KMS-11 (cell line): ENCODE data around the gene TBX5.

Source experiments
- H2AFZ ChIP-seq: fragments of 200-600 bp; sonication (generic); 2 replicates; pipeline ENCODE4 v1.6.1; 2016; ENCODE audit warnings: antibody characterized with exemption, mixed run types, low read depth
- H3K27ac ChIP-seq: fragments of 200-600 bp; sonication (generic); 2 replicates; pipeline ENCODE4 v1.6.1; 2016; ENCODE audit warnings: mild to moderate bottlenecking, mixed run types
- H3K27me3 ChIP-seq: fragments of 200-600 bp; sonication (generic); 2 replicates; pipeline ENCODE4 v1.6.1; 2017; ENCODE audit warnings: mild to moderate bottlenecking, low read depth, mixed run types, moderate library complexity; ENCODE audit not compliant: insufficient read depth
- H3K36me3 ChIP-seq: fragments of 200-600 bp; sonication (generic); 2 replicates; pipeline ENCODE4 v1.6.1; 2017; ENCODE audit warnings: mild to moderate bottlenecking, mixed run types; ENCODE audit not compliant: insufficient read depth
- H3K4me1 ChIP-seq: fragments of 200-600 bp; sonication (generic); 2 replicates; pipeline ENCODE4 v1.6.1; 2016; ENCODE audit warnings: mild to moderate bottlenecking, low read depth, mixed run types; ENCODE audit not compliant: poor library complexity, severe bottlenecking
- H3K4me2 ChIP-seq: fragments of 200-600 bp; sonication (generic); 2 replicates; pipeline ENCODE4 v1.7.0; 2016; ENCODE audit warnings: mild to moderate bottlenecking, mixed run types
- H3K4me3 ChIP-seq: fragments of 200-600 bp; sonication (generic); IDR thresholded peaks from 2 replicates; pipeline ENCODE4 v1.6.1; 2017; ENCODE audit warnings: low read depth, low read length, mixed read lengths; ENCODE audit not compliant: insufficient read depth
- H3K79me2 ChIP-seq: fragments of 200-600 bp; sonication (generic); 2 replicates; pipeline ENCODE4 v1.6.1; 2016; ENCODE audit warnings: low read depth, mixed run types; ENCODE audit not compliant: insufficient read depth
- H3K9ac ChIP-seq: fragments of 200-600 bp; sonication (generic); 2 replicates; pipeline ENCODE4 v1.6.1; 2016; ENCODE audit warnings: mild to moderate bottlenecking, mixed run types
- H4K20me1 ChIP-seq: fragments of 200-600 bp; sonication (generic); 2 replicates; pipeline ENCODE4 v1.6.1; 2016; ENCODE audit warnings: mild to moderate bottlenecking, mixed run types; ENCODE audit not compliant: insufficient read depth
- TF ChIP-seq, protein P1 (sequence below): fragments of 200-600 bp; sonication (generic); conservative IDR thresholded peaks from 2 replicates; pipeline ENCODE4 v1.6.1; 2017; ENCODE audit warnings: low read depth, mild to moderate bottlenecking, antibody characterized with exemption, low read length, moderate library complexity, mixed read lengths

The TBX5 gene

DNA sequence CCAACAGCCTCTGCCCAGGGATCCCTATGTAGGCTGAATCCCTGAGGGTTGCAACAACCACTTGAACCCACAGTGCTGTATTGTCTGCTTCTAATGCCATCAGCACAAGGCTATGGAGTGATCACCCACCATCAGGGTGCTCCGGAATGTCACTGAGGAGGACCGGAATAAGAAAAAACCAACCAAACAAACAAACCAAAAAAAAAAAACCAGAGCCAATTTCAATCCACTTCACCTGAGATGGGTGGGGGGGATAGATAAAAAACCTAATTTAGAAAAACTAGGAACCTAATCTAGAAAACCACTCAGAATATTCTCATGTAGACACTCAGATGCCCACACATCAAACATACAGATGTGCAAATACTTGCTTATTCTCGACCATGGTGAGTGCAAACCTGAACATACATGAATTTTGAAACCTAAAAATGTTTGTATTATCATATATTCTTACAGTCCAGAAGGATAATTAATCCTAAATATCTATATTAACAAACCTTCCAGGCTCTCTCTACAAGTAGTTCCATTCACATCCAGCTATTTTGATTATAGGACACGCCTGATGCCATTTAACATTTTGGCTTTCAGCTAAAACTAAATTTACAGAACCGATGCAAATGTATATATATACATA lies 3.7 kb downstream of the TBX5 start:
- Histone ChIP-seq H3K36me3 (no peaks in the 10 kb centered on the region), H3K79me2 (no peaks in the 10 kb centered on the region), H3K27me3 (no peaks in the 10 kb centered on the region), H3K4me1 (no peaks in the 10 kb centered on the region), H3K4me2 (no peak overlapping the region), H3K4me3 (no peak overlapping the region), H3K27ac (no peak overlapping the region), H3K9ac (no peak overlapping the region), H2AFZ (no peak overlapping the region), H4K20me1 (no peaks in the 10 kb centered on the region)
- TF ChIP-seq, protein P1, sequence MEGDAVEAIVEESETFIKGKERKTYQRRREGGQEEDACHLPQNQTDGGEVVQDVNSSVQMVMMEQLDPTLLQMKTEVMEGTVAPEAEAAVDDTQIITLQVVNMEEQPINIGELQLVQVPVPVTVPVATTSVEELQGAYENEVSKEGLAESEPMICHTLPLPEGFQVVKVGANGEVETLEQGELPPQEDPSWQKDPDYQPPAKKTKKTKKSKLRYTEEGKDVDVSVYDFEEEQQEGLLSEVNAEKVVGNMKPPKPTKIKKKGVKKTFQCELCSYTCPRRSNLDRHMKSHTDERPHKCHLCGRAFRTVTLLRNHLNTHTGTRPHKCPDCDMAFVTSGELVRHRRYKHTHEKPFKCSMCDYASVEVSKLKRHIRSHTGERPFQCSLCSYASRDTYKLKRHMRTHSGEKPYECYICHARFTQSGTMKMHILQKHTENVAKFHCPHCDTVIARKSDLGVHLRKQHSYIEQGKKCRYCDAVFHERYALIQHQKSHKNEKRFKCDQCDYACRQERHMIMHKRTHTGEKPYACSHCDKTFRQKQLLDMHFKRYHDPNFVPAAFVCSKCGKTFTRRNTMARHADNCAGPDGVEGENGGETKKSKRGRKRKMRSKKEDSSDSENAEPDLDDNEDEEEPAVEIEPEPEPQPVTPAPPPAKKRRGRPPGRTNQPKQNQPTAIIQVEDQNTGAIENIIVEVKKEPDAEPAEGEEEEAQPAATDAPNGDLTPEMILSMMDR: no peak

DNA sequence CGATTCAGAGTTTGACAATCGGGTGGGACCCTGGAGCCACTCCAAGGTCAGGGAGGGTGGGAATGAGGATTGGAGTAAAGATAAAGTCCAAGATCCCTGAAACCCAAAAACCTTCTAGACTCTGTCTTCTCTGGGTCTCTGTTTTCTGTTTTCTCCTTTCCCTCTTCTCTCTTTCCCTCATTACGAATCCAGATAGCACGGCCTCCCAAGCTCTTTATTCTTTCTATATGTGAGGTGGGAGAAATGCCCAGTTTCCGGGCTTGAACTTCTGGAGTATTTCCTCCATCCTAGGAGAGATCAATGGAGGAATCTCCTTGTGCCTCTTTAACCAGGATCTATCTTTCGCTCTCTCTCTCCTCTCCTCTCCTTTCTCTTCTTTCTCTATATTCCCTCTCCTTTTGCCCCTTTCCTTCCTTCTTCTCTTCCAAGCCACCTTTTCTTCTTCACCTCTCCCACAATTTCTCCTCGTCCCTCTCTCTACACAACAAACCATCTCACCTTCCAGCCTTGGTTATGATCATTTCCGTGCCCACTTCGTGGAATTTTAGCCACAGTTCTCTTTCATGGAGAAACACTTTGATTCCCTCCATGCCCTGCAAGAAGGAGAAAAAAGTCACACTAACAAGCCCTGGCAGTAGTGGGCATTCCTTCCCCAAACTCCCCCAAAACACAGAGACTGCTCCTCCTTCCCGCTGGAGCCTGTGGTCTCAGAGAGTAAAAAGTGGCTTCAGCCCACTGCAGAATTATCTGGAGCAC lies 4.4 kb downstream of the TBX5 start:
- TF ChIP-seq, protein P1: no peak
- no peak overlapping the region for H3K27ac ChIP-seq
- no peak overlapping the region for H3K9ac ChIP-seq
- no peak overlapping the region for H2AFZ ChIP-seq
- H4K20me1 ChIP-seq: no peaks in the 10 kb centered on the region
- H3K79me2 ChIP-seq: no peaks in the 10 kb centered on the region
- no peaks in the 10 kb centered on the region for H3K36me3 ChIP-seq
- no peak overlapping the region for H3K4me2 ChIP-seq
- H3K27me3 ChIP-seq: no peaks in the 10 kb centered on the region
- H3K4me1 ChIP-seq: no peaks in the 10 kb centered on the region
- no peak overlapping the region for H3K4me3 ChIP-seq

DNA sequence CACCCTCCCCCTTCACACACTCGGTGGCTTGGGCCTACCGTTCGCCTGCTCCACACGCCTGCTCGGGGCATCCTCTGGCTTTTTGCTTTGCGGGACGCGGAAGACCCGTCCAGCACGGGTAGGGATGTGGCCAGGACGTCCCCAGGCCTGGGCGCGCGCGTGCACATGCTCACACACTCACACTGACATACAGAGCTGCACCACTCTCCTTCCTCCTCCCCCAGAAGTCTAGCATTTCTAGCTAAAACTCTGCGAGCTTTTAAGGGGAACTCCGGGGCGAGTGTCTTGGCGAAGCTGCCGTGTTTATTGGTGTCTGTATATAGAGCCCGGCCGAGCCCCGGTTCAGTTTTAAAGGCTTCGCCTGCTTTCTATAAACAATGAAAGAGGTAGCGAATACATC lies 5.0 kb downstream of the TBX5 start:
- H3K79me2 ChIP-seq: no peaks in the 10 kb centered on the region
- H3K36me3 ChIP-seq: no peaks in the 10 kb centered on the region
- H3K9ac ChIP-seq: no peak overlapping the region
- H3K4me1 ChIP-seq: no peaks in the 10 kb centered on the region
- H3K27ac ChIP-seq: no peak overlapping the region
- H3K27me3 ChIP-seq: no peaks in the 10 kb centered on the region
- H3K4me3 ChIP-seq: no peak overlapping the region
- H3K4me2 ChIP-seq: no peak overlapping the region
- H2AFZ ChIP-seq: no peak overlapping the region
- no peaks in the 10 kb centered on the region for H4K20me1 ChIP-seq
- TF ChIP-seq, protein P1: no peak

DNA sequence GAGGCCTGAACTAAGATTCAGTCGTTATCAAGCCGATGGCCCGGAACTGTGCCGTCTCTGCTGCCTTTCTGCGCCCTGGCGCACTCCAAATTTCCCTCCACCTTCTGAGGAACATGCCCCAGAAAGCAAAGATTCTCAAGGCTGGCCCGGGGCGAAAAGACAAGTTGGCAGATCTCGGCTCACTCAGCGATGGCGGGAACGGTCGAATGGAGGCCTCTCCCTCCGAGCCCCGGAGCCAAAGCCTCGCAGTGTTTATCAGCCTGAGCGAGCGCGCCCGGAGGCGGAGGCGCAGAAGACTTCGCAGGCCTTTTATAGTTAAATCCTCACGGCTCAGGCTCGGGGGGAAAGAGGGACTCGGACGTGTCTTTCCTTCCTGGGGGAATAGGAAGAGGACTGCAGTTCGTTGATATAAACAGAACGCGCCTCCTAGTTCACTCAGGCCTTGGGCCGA lies 5.6 kb downstream of the TBX5 start:
- Histone ChIP-seq H3K4me1 (no peaks in the 10 kb centered on the region), H4K20me1 (no peaks in the 10 kb centered on the region), H3K27me3 (no peaks in the 10 kb centered on the region), H3K9ac (no peak overlapping the region), H3K27ac (no peak overlapping the region), H3K79me2 (no peaks in the 10 kb centered on the region), H3K4me3 (no peak overlapping the region), H3K4me2 (no peak overlapping the region), H2AFZ (no peak overlapping the region), H3K36me3 (no peaks in the 10 kb centered on the region)
- TF ChIP-seq, protein P1: no peak
